ENCODE results near the gene SLC15A4.
"Not testable (repeated sequence)": the region's sequence is repeated elsewhere in the genome, so short reads cannot be mapped to it uniquely, and the experiment has no call there.

SLC15A4 gene

DNA sequence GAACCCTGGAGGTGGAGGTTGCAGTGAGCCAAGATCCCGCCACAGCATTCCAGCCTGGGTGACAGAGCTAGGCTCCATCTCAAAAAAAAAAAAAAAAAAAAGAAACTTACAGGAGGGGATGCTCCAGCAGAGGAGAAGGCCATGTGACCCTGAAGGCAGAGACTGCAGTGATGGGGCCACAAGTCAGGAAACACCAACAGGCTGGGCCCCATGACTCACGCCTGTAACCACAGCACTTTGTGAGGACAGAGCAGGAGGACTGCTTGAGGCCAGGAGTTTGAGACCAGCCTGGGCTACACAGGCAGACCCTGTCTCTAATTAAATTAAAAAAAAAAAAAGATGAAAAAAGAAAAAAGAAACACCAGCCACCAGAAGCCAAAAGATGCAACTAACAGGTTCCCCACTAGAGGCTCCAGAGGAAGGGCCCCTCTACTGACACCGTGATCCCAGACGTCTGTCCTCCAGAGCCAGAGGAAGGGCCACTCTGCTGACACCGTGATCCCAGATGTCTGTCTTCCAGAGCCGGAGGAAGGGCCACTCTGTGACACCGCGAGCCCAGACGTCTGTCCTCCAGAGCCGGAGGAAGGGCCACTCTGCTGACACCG is 20.4 kb upstream of the SLC15A4 start:
- DNase-seq (ENCODE audit: low read depth): no peak

GRCh38 chr12:128843538-128843937 is 19.8 kb upstream of the SLC15A4 start:
- DNase-seq (ENCODE audit: low read depth): no peak

GRCh38 chr12:128842579-128842978 is 18.8 kb upstream of the SLC15A4 start:
- DNase-seq (ENCODE audit: low read depth): no peak

- no peak for DNase-seq (ENCODE audit: low read depth)
Observed at GRCh38 chr12:128840862-128841468, 17.2 kb upstream of the SLC15A4 start.

GRCh38 chr12:128839885-128840284 is 16.1 kb upstream of the SLC15A4 start:
- DNase-seq (ENCODE audit: low read depth): not testable (repeated sequence)

DNA sequence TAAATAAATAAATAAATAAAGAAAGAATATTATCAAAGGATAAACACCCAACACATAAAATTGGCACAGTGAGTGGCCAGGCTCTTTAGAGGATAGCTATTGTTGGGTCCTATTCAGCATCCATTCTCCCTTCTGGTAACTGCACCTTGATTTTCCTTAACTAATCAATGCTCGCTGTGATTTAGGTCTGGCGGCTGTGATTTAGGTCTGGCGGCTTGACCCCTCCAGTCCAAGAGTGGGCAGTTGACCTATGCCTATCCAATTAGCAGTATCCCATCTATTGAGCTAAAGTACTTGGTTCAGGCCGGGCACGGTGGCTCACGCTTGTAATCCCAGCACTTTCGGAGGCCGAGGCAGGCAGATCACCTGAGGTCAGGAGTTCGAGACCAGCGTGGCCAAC is 9.7 kb upstream of the SLC15A4 start:
- DNase-seq (ENCODE audit: low read depth): no peak

- DNase-seq (ENCODE audit: low read depth): no peak
Observed at GRCh38 chr12:128830505-128830893, 6.7 kb upstream of the SLC15A4 start.

DNA sequence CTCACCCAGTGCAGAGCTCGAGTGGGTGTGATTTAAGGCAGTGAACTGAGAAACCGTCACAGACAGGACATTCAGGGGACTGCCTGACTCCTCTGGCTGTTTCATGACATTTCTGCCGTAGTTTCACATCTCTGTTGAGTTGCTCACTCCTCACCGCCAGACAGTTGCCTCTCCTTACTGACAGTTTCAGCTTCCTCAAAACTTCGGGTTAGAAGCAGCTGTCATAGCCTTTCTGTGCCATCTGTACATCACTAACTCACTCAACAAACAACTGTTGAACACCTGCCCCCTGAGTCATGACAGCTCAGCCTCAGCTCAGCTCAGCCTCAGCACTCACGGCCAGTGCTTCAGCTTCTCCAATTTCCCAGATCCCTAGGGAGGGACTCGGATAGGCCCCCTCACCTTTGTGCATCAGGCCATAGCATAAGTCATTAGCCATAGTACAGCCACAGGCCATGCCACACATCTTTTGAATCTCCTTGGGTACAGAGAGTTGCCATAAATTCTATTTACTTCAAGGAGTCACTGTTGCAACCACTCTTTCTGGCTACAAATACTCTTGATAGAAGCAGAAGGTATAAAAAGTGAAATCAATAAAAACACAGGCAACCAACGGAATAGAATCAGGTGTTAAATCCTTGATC is 6.2 kb upstream of the SLC15A4 start:
- no peak for DNase-seq (ENCODE audit: low read depth)

DNA sequence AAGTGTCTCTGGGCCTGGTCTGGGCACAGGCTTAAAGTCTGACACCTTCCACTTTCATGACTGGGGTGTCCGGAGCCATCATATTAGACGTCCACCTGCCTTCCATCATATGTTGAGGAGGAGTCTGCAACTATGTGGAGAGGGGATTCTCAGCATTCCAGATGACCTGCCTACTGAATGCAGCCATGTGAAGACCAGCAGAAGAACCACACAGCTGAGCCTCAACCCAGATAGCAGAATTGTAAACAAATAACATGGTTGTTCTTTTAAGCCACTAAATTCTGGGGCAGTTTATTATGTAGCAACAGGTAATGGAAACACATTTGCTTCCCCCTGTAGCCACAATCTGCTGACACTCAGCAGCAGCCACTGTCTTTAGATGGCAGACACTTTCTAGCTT is 4.0 kb upstream of the SLC15A4 start:
- no peak for DNase-seq (ENCODE audit: low read depth)

DNA sequence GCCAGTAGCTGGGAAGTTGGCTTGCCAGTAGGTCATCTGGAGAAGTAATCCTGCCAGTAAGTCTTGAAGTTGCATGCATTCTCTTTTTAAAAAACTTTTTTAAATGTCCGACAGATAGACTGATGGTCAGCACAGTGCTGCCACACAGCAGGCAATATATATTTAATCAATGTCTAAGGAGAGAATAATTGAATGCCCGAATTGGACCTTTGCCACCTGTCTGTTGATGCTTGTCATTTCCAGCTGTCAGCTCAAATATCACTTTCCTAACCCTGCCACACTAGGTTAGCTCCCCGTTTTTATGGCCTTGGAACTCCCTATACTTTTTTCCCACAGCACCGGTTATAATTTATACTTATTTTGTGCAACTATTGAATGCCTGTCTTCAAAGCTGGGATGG is 2.1 kb upstream of the SLC15A4 start:
- DNase-seq (ENCODE audit: low read depth): no peak

- DNase-seq (ENCODE audit: low read depth): no peak
Observed at GRCh38 chr12:128823216-128823915, 392 bp downstream of the SLC15A4 start.

DNA sequence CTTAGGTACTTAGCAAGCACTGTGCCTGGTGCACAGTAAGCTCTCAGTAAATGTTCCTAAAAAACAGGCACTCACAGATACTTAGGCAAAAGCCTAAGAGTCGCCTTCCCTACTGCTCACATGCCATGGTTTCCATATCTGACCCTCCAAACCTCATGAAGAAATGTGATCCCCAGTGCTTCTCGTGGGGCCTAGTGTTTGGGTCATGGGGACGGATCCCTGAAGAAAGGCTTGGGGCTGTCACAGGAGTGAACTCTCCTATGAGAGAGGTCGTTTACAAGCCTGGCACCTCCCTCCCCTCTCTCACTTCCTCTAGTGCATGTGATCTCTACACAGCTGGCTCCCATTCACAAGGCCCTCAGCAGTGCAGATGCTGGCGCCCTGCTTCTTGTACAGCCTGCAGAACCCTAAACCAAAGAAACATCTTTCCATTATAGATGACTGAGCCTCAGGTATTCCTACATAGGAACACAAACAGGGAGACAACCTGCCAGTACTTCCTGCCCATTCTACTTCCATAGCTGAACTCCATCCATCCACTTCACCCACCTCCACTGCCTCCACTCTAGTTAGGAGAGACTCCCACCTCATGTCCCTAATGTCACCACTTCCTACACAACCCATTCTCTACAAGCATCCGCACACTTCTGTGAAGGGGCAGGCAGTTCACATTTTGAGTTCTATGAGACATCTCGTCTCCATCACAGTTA is 2.9 kb downstream of the SLC15A4 start:
- DNase-seq (ENCODE audit: low read depth): no peak

- DNase-seq (ENCODE audit: low read depth): no peak
Observed at GRCh38 chr12:128820253-128820652, 3.5 kb downstream of the SLC15A4 start.

GRCh38 chr12:128819293-128820144 is 4.2 kb downstream of the SLC15A4 start:
- DNase-seq (ENCODE audit: low read depth): no peak

- DNase-seq (ENCODE audit: low read depth): no peak
Observed at GRCh38 chr12:128818065-128819022, 5.4 kb downstream of the SLC15A4 start.

DNA sequence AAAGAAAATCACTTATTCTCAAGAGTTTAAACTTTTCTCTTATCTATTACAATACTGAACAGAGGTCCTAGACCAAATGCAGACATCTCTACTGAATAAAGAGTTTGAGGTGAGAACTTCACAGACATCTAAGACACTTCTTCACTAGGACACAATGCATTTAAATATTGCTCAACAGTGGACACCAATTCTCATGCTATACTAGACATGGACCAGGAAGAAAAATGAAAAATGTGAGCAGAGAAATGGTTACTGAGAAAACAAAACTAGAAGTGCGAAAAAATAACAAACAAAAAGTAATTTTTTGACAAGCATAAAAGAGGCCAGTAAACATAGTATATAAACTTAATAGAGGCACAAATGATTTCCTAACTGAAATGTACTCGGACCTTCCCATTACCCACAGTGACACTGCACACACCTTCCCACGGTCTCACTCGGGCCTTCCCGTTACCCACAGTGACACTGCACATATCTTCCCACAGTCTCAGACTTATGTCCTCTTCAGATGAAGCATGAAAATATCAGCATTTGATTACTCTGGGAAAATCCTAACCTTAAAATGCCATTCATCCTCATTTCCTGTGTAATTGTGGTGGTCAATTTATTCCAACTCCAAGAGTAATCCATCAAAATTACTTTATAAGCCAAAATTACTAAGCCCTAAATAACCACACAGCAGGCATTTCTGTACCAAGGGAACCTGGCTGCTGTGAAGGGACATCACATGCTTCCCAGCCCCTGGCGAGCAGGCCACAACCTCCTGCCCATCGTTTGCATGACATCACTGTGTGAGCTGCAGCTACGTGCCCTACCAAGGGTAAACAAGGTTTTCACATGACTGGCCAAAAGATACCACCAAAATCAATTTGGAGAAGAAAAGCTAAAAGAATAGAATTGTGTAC is 6.4 kb downstream of the SLC15A4 start:
- no peak for DNase-seq (ENCODE audit: low read depth)

DNA sequence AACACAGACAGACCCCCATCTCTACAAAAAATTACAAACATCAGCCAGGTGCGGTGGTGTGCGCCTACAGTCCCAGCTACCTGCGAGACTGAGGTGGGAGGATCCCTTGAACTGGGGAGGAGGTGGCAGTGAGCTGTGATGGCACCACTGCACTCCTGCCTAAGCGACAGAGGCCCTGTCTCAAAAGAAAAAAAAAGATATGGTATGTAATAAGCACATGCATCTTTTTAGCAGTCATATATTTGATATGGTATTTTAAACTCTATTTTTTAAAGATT is 7.2 kb downstream of the SLC15A4 start:
- no peak for DNase-seq (ENCODE audit: low read depth)

DNA sequence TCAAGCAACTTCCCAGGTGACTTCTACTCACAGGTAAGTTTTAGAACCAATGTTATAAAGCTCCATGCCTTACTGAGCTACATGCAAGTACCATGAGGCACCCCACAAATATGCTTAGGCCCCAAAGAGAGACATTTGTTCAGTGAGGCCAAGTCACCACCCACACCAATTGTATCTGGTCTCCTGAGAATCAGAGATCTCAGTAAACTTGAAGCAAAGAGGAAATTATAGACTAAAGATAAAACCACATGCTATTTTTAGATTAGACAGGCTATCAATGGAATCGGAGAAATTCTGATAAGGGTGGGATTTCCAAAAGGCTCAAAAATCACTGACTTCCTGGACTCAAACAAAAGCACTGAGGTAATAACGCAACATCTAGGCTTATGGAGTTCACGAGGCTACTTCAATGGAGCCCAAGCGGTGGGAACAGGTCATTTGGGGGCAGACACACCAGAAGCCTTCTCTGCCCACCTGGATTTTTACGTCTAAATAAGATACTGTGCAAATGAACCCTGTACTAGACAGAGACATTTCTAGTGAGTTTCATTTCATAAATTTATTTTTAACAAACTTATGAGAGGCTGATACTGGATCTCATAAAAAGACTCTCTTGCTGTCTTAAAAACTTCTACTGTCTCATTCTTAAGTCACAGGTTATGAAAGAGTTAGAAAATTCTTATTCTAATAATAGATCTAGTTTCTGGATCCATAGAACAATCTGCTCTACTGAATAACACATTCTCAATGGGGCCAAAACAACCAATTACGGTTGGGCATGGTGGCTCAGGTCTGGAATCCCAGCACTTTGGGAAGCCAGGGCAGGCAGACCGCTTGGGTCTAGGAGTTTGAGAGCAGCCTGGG is 7.7 kb downstream of the SLC15A4 start:
- no peak for DNase-seq (ENCODE audit: low read depth)
